Measurements from ENCODE around the gene PPP4R3B.

The PPP4R3B gene

GRCh38 chr2:55617175-55618024, at the start of gene PPP4R3B:
Gene PPP4R3B, minus strand, starts transcription at chr2:55617622. Its CDS starts 337 bp downstream, at chr2:55617285.
- no peak within 1 kb of the TSS for H3K4me3 Mint-ChIP-seq
- no peak within 1 kb of the TSS for H3K27ac Mint-ChIP-seq
- H3K27me3 Mint-ChIP-seq: no peaks in the 10 kb centered on the region
- peaks cover 12 to 26% of the 10 kb centered on the region in 2 donors for H3K4me1 Mint-ChIP-seq
- H3K36me3 Mint-ChIP-seq: peaks cover 15 to 17% of the 10 kb centered on the region in 2 donors
- DNase-seq: peak; percentile 100
- ATAC-seq (replicated peaks): peak; percentile 87 to 89
- H3K9me3 Mint-ChIP-seq: no peaks in the 10 kb centered on the region

DNA sequence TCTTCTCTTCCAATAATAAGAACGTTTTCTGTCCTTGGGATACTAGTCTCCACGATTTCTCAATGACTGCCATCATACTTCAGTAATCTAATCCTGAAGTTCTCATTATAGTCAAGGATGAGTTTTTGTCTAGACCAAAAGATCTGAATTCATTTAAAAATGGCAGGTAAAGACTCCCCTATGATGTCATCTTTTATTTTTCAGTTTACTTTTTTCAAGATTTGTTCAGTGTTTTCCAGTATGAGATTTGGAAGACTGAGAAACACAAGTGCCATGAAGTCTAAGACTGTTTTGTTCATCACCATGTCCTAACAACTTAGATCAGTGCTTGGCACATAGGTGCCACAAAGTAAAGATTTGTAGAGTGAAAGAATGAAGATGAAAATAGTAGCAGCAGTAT, 35.8 kb upstream of the PPP4R3B start:
- Mint-ChIP-seq H3K27me3 (no peaks in the 10 kb centered on the region), H3K4me1 (no peaks in the 10 kb centered on the region), H3K27ac (no peak overlapping the region), H3K9me3 (no peaks in the 10 kb centered on the region), H3K36me3 (peaks cover 31 to 54% of the 10 kb centered on the region in 2 donors), H3K4me3 (no peak overlapping the region)
- ATAC-seq (replicated peaks): no peak
- no peak for DNase-seq

- peaks cover 21 to 43% of the 10 kb centered on the region in 2 donors for H3K36me3 Mint-ChIP-seq
- ATAC-seq (replicated peaks) (no peak), DNase-seq (no peak)
- H3K27ac Mint-ChIP-seq: no peak overlapping the region
- H3K9me3 Mint-ChIP-seq: no peaks in the 10 kb centered on the region
- no peaks in the 10 kb centered on the region for H3K4me1 Mint-ChIP-seq
- no peaks in the 10 kb centered on the region for H3K27me3 Mint-ChIP-seq
- no peak overlapping the region for H3K4me3 Mint-ChIP-seq
These were observed 31.8 kb upstream of the PPP4R3B start for GRCh38 chr2:55649211-55649610.

GRCh38 chr2:55636831-55637230, 19.4 kb upstream of the PPP4R3B start:
- H3K27ac Mint-ChIP-seq: no peak overlapping the region
- H3K27me3 Mint-ChIP-seq: no peaks in the 10 kb centered on the region
- H3K4me1 Mint-ChIP-seq: no peaks in the 10 kb centered on the region
- H3K4me3 Mint-ChIP-seq: no peak overlapping the region
- DNase-seq: no peak
- H3K36me3 Mint-ChIP-seq: peaks cover 18 to 31% of the 10 kb centered on the region in 2 donors
- no peaks in the 10 kb centered on the region for H3K9me3 Mint-ChIP-seq
- ATAC-seq (replicated peaks): no peak

DNA sequence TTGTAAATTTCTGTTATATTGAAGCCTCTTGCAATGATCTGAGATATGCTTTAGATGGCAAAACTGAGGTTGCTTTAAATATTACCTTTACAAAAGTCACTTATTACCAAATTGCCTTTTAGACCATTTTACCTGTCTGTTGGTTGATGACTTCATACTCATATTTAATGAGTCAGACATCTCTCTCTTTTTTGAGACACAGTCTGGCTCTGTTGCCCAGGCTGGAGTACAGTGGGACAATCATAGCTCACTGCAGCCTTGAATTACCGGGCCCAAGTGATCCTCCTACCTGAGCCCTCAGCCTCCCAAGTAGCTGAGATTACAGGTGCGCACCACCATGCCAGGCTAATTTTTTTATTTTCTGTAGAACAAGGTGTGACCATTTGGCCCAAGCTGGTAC, 11.5 kb upstream of the PPP4R3B start:
- H3K9me3 Mint-ChIP-seq: no peaks in the 10 kb centered on the region
- H3K36me3 Mint-ChIP-seq: peaks cover 23 to 39% of the 10 kb centered on the region in 2 donors
- DNase-seq (no peak), ATAC-seq (replicated peaks) (no peak)
- H3K27me3 Mint-ChIP-seq: no peaks in the 10 kb centered on the region
- no peak overlapping the region for H3K4me3 Mint-ChIP-seq
- no peak overlapping the region for H3K27ac Mint-ChIP-seq
- peaks cover 13 to 19% of the 10 kb centered on the region in 2 donors for H3K4me1 Mint-ChIP-seq

DNA sequence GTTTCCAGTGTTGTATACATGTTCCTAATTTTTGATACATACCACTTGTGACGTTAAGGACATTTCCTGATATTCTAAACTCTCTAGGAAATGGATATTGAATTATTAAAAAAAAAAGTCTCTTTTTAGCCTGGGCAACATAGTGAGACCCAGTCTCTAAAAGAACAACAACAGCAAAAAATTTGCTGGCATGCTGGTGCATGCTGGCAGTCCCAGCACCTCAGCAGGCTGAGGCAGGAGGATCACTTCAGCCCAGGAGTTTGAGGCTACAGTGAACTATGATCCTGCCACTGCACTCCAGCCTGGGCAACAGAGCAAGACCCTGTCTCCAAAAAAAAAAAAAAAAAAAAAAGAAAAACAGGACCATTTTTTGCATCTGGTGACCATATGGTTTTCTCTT, 10.5 kb upstream of the PPP4R3B start:
- no peaks in the 10 kb centered on the region for H3K27me3 Mint-ChIP-seq
- DNase-seq (no peak), ATAC-seq (replicated peaks) (no peak)
- peaks cover 24 to 43% of the 10 kb centered on the region in 2 donors for H3K36me3 Mint-ChIP-seq
- H3K9me3 Mint-ChIP-seq: no peaks in the 10 kb centered on the region
- H3K4me3 Mint-ChIP-seq: no peak overlapping the region
- H3K4me1 Mint-ChIP-seq: peaks cover 18 to 28% of the 10 kb centered on the region in 2 donors
- peak overlapping the region; percentile 62 for H3K27ac Mint-ChIP-seq

DNA sequence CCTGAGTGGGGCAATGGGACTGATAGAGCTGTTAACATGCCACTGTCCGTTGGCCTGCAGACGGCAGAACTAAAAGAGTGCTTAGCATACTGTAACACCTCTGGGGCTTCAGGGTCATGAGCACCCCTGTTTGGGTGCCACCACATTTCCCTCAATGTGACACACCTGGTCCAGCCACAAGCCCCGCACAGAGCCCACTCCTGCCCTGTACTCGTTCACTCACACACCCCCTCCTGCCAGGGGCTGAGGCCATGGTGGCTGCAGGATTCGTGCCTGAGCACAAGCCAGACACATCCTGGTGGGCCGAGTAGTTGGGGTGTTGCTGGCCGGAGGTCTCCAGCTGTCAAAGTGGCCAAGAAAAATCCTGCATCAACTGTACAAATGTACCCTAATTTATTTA, 4.4 kb upstream of the PPP4R3B start:
- Mint-ChIP-seq H3K4me1 (peaks cover 28 to 34% of the 10 kb centered on the region in 2 donors), H3K4me3 (no peak overlapping the region), H3K36me3 (peaks cover 20 to 36% of the 10 kb centered on the region in 2 donors), H3K9me3 (no peaks in the 10 kb centered on the region), H3K27me3 (no peaks in the 10 kb centered on the region), H3K27ac (no peak overlapping the region)
- no peak for ATAC-seq (replicated peaks)
- DNase-seq: no peak

GRCh38 chr2:55620123-55620779, 2.8 kb upstream of the PPP4R3B start:
- Mint-ChIP-seq H3K4me1 (peaks cover 24 to 28% of the 10 kb centered on the region in 2 donors), H3K4me3 (peak overlapping the region; percentile 47 to 65), H3K27ac (peak overlapping the region; percentile 25), H3K27me3 (no peaks in the 10 kb centered on the region), H3K9me3 (no peaks in the 10 kb centered on the region), H3K36me3 (peaks cover 16 to 22% of the 10 kb centered on the region in 2 donors)
- ATAC-seq (replicated peaks): no peak
- no peak for DNase-seq

- Mint-ChIP-seq H3K27me3 (no peaks in the 10 kb centered on the region), H3K27ac (no peak overlapping the region), H3K4me1 (peaks cover 15 to 27% of the 10 kb centered on the region in 2 donors), H3K36me3 (peaks cover 17 to 21% of the 10 kb centered on the region in 2 donors), H3K4me3 (no peak overlapping the region), H3K9me3 (no peaks in the 10 kb centered on the region)
- ATAC-seq (replicated peaks) (peak; percentile 38 to 46), DNase-seq (peak; percentile 27)
These were observed 1.0 kb upstream of the PPP4R3B start for GRCh38 chr2:55618275-55619055.

GRCh38 chr2:55618025-55618274, 528 bp upstream of the PPP4R3B start:
- no peak overlapping the region for H3K4me3 Mint-ChIP-seq
- no peaks in the 10 kb centered on the region for H3K9me3 Mint-ChIP-seq
- H3K27ac Mint-ChIP-seq: no peak overlapping the region
- H3K36me3 Mint-ChIP-seq: peaks cover 17 to 21% of the 10 kb centered on the region in 2 donors
- peaks cover 12 to 27% of the 10 kb centered on the region in 2 donors for H3K4me1 Mint-ChIP-seq
- no peaks in the 10 kb centered on the region for H3K27me3 Mint-ChIP-seq
- ATAC-seq (replicated peaks) (no peak), DNase-seq (no peak)

DNA sequence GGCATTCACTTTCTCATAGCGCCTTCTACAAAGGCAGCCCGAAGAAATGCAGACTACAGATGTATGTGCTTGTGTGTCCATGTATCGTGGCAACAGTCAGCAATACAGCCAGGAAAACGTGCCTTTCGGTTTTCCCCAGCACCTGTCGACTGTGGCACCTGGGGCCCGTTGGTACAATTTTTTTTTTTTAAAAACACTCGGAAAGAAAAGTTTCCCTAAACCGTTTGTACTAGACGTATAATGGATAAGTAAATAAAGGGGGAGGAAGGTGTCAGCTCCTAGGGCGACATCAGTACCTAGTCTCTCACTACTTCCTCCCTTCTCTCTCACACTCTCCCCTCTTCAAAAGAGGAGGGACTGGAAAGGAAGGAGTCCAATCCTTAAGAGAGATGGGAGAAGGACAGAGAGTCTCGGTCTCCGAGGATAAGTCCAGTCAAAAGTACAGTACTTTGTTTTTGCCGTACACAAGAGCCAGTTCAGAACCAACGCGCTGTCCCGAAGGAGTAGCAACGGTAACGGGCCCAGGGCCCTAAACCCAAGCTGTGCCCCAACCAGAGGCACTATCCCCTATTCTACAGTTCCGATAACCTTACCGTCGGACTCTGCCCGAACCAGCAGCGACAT, 759 bp downstream of the PPP4R3B start:
- no peak overlapping the region for H3K27ac Mint-ChIP-seq
- peak; percentile 6 to 14 for ATAC-seq (replicated peaks)
- H3K9me3 Mint-ChIP-seq: no peaks in the 10 kb centered on the region
- peak; percentile 21 for DNase-seq
- H3K36me3 Mint-ChIP-seq: peaks cover 14 to 16% of the 10 kb centered on the region in 2 donors
- H3K4me1 Mint-ChIP-seq: peaks cover 12 to 23% of the 10 kb centered on the region in 2 donors
- no peaks in the 10 kb centered on the region for H3K27me3 Mint-ChIP-seq
- H3K4me3 Mint-ChIP-seq: no peak overlapping the region

DNA sequence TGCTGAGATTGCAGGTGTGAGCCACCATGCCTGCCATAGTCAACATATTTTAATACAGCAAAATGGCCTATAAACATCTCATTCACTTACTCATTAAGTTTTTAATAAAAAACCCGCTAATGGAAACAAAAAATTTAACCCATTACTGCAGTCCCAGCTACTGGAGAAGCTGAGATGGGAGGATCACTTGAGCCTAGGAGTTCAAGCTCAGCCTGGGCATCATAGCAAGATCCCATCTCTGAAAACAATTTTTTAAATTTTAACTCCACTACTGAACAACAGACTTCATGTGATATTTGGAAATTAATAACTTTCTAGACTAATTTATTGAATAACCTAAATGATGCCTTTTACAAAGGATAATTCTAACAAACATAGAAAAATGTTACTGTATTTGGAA, 5.4 kb downstream of the PPP4R3B start:
- H3K9me3 Mint-ChIP-seq: no peaks in the 10 kb centered on the region
- no peak for ATAC-seq (replicated peaks)
- H3K27me3 Mint-ChIP-seq: no peaks in the 10 kb centered on the region
- H3K27ac Mint-ChIP-seq: no peak overlapping the region
- peaks cover 14 to 31% of the 10 kb centered on the region in 2 donors for H3K36me3 Mint-ChIP-seq
- peaks cover 21 to 33% of the 10 kb centered on the region in 2 donors for H3K4me1 Mint-ChIP-seq
- no peak overlapping the region for H3K4me3 Mint-ChIP-seq
- DNase-seq: no peak

GRCh38 chr2:55610954-55611743, 6.3 kb downstream of the PPP4R3B start:
- H3K27me3 Mint-ChIP-seq: no peaks in the 10 kb centered on the region
- H3K4me1 Mint-ChIP-seq: peaks cover 21 to 33% of the 10 kb centered on the region in 2 donors
- H3K27ac Mint-ChIP-seq: no peak overlapping the region
- ATAC-seq (replicated peaks): no peak
- no peak overlapping the region for H3K4me3 Mint-ChIP-seq
- H3K9me3 Mint-ChIP-seq: no peaks in the 10 kb centered on the region
- DNase-seq: no peak
- peaks cover 17 to 35% of the 10 kb centered on the region in 2 donors for H3K36me3 Mint-ChIP-seq

Data from stimulated activated naive B cell treated with anti-CD40 and anti-IgM and Interleukin-4, amounts not matched to agents 10 μg/mL and 1 μg/mL and 100 μg/mL, for 72 hours (primary cell).